Natural killer cell (primary cell): Measurements from ENCODE around the gene HINFP. TPM values are rescaled to one million over a fixed set of nuclear protein-coding genes. Genes with fewer than 3 reads are reported as not detected.

Experiments used
- ATAC-seq, 3 donors: fragments of 150-1000 bp in 2 of 3; fragments of 200-7000 bp in 1 of 3; cut with Tn5 transposase; 1 replicate in 1 of 3; 2 replicates in 2 of 3; pipeline ENCODE4 v1.10.0; 2021; ENCODE audit warnings: mild to moderate bottlenecking in 2 of 3, moderate library complexity in 2 of 3
- DNase-seq, 2 donors: peaks; one replicate each; pipeline versions ENCODE4 v3.0.0 to v3.0.0-alpha.2; 2013 to 2021; ENCODE audit warnings: mixed read lengths in 1 of 2
- H3K27ac ChIP-seq: one replicate; pipeline ENCODE4 v1.5.1; 2013; ENCODE audit warnings: mild to moderate bottlenecking, low read length
- H3K27me3 ChIP-seq: one replicate; pipeline ENCODE4 v1.6.1; 2013; ENCODE audit warnings: low read length; ENCODE audit not compliant: control insufficient read depth, insufficient read depth
- H3K36me3 ChIP-seq: one replicate; pipeline ENCODE4 v1.6.1; 2013; ENCODE audit warnings: low read length; ENCODE audit not compliant: control insufficient read depth, insufficient read depth
- H3K4me1 ChIP-seq: one replicate; pipeline ENCODE4 v1.6.1; 2013; ENCODE audit warnings: low read length; ENCODE audit not compliant: control insufficient read depth, insufficient read depth
- H3K4me3 ChIP-seq: one replicate; pipeline ENCODE4 v1.5.1; 2013; ENCODE audit warnings: low read length
- H3K9me3 ChIP-seq: one replicate; pipeline ENCODE4 v1.6.1; 2013; ENCODE audit warnings: low read length; ENCODE audit not compliant: control insufficient read depth, insufficient read depth
- H3K27ac Mint-ChIP-seq, 2 donors: one replicate each; pipeline ENCODE4 v1.8.0; 2022; ENCODE audit warnings: mild to moderate bottlenecking in 2 of 2, mixed read lengths in 2 of 2, moderate library complexity in 1 of 2
- H3K27me3 Mint-ChIP-seq, 2 donors: one replicate each; pipeline ENCODE4 v1.8.0; 2022; ENCODE audit warnings: low read depth in 2 of 2, mixed read lengths in 2 of 2
- H3K36me3 Mint-ChIP-seq: one replicate; pipeline ENCODE4 v1.8.0; 2022; ENCODE audit warnings: mixed read lengths
- H3K4me1 Mint-ChIP-seq, 2 donors: one replicate each; pipeline ENCODE4 v1.8.0; 2022; ENCODE audit warnings: mixed read lengths in 2 of 2
- H3K4me3 Mint-ChIP-seq: one replicate; pipeline ENCODE4 v1.8.0; 2022; ENCODE audit warnings: mild to moderate bottlenecking, moderate library complexity, mixed read lengths
- H3K9me3 Mint-ChIP-seq, 2 donors: one replicate each; pipeline ENCODE4 v1.8.0; 2022; ENCODE audit warnings: mixed read lengths in 2 of 2
- WGBS: methylation state at CpG from one replicate; pipeline ENCODE4 v1.1.7; 2013; ENCODE audit warnings: missing lambda C conversion rate; ENCODE audit not compliant: insufficient coverage; 5-methylcytosine and 5-hydroxymethylcytosine counted together
- intact Hi-C: fragments of 100-400 bp; cut with micrococcal nuclease; formaldehyde crosslinking; loops from one replicate; pipeline ENCODE4 v1.14.2; 2022
- total RNA-seq, 4 donors: library from RNA; stranded (reverse); fragments of 120-200 nt in 1 of 4; gene quantifications; one replicate each; pipeline versions ENCODE4 v1.2.3 to v1.2.4, GENCODE V29; 2013 to 2022
- TF ChIP-seq, protein P1 (sequence below): fragments of 200-600 bp; IDR thresholded peaks from one replicate; pipeline ENCODE4 v1.8.0; 2022; ENCODE audit warnings: antibody characterized with exemption

Gene HINFP, protein sequence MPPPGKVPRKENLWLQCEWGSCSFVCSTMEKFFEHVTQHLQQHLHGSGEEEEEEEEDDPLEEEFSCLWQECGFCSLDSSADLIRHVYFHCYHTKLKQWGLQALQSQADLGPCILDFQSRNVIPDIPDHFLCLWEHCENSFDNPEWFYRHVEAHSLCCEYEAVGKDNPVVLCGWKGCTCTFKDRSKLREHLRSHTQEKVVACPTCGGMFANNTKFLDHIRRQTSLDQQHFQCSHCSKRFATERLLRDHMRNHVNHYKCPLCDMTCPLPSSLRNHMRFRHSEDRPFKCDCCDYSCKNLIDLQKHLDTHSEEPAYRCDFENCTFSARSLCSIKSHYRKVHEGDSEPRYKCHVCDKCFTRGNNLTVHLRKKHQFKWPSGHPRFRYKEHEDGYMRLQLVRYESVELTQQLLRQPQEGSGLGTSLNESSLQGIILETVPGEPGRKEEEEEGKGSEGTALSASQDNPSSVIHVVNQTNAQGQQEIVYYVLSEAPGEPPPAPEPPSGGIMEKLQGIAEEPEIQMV
- 10 to 100 TPM; 30.2 to 38.2 (median 31.5) TPM for total RNA-seq
- total RNA-seq (2013) = 24.9 TPM

DNA sequence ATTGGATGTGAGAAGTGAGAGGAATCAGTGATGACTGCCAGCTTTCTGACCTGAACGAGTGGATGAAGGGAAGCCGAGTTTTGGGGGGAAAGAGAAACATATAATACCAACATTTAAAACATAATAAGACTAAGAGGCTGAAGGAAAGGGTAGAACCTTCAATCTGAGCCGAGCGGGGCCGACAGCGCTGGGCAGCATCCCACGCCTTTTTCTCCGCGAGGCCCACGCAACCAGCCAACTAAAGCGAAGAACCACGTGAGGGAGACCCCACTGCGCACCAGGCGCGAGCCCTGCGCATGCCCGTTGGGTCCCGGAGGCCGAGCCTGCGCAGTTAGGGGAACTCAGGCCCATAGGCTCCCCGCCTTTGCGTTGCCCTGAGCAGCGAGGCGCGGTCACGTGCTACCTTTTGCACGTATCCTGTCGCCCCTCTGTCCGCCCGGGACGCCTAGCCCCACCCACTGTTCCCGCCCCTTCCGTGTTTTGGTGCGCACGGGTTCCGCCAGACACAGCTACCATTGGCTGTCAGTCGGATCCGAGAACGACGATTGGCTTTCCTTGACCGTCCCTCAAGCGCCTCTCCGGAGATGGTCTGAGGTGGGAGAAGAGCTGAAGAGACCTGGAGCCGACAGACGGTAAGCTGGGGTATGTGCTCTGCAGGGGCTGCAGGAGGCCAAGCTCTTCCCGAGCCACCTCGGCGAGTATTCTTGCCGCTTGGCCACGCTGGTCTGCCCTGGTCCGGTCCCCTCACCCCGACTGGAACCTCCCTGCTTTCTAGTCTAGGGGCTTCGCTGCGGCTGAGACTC is at the start of gene HINFP:
Gene HINFP, plus strand, starts transcription at position 573 of the 803 bp plus-strand sequence. CDS start 5,365 bp downstream, outside the sequence.
- Histone ChIP-seq H3K9me3 (no peaks in the 10 kb centered on the region), H3K4me3 (peak within 1 kb of the TSS; percentile 99), H3K4me1 (peaks cover 20% of the 10 kb centered on the region), H3K27me3 (no peaks in the 10 kb centered on the region), H3K36me3 (peaks cover 11% of the 10 kb centered on the region), H3K27ac (peak within 1 kb of the TSS; percentile 73)
- WGBS = under 1% methylated on average over 52 of the region's 54 CpGs
- H3K27ac Mint-ChIP-seq = peak within 1 kb of the TSS; percentile 87 to 90
- intact Hi-C loops = loop anchor here (1.0 to 5.0 kb wide), 4 partner anchors 19 to 54 kb away; partner anchors contain the start of genes HMBS and VPS11
- H3K4me1 Mint-ChIP-seq = peaks cover 32% of the 10 kb centered on the region in 2 donors
- ATAC-seq (peak; percentile 97 to 100 (median 97)), DNase-seq (peak; percentile 97 to 100)
- TF ChIP-seq, protein P1, sequence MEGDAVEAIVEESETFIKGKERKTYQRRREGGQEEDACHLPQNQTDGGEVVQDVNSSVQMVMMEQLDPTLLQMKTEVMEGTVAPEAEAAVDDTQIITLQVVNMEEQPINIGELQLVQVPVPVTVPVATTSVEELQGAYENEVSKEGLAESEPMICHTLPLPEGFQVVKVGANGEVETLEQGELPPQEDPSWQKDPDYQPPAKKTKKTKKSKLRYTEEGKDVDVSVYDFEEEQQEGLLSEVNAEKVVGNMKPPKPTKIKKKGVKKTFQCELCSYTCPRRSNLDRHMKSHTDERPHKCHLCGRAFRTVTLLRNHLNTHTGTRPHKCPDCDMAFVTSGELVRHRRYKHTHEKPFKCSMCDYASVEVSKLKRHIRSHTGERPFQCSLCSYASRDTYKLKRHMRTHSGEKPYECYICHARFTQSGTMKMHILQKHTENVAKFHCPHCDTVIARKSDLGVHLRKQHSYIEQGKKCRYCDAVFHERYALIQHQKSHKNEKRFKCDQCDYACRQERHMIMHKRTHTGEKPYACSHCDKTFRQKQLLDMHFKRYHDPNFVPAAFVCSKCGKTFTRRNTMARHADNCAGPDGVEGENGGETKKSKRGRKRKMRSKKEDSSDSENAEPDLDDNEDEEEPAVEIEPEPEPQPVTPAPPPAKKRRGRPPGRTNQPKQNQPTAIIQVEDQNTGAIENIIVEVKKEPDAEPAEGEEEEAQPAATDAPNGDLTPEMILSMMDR = no peak
- H3K27me3 Mint-ChIP-seq = no peaks in the 10 kb centered on the region
- no peaks in the 10 kb centered on the region for H3K9me3 Mint-ChIP-seq
- H3K4me3 Mint-ChIP-seq = peak within 1 kb of the TSS; percentile 91
- H3K36me3 Mint-ChIP-seq = no peaks in the 10 kb centered on the region

DNA sequence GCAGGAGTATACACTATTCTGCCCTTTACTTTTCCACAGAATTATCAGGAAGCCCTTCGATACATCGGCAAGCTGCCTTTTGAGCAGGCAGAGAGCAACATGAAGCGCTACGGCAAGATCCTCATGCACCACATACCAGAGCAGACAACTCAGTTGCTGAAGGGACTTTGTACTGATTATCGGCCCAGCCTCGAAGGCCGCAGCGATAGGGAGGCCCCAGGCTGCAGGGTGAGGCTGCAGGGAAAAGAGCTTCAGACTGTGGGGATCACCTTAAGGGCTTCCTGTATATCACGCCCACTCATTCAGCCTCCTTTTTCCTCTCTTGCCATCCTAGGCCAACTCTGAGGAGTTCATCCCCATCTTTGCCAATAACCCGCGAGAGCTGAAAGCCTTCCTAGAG is 43.5 kb upstream of the HINFP start:
- peaks cover 0 to 3% of the 10 kb centered on the region in 2 donors for H3K4me1 Mint-ChIP-seq

DNA sequence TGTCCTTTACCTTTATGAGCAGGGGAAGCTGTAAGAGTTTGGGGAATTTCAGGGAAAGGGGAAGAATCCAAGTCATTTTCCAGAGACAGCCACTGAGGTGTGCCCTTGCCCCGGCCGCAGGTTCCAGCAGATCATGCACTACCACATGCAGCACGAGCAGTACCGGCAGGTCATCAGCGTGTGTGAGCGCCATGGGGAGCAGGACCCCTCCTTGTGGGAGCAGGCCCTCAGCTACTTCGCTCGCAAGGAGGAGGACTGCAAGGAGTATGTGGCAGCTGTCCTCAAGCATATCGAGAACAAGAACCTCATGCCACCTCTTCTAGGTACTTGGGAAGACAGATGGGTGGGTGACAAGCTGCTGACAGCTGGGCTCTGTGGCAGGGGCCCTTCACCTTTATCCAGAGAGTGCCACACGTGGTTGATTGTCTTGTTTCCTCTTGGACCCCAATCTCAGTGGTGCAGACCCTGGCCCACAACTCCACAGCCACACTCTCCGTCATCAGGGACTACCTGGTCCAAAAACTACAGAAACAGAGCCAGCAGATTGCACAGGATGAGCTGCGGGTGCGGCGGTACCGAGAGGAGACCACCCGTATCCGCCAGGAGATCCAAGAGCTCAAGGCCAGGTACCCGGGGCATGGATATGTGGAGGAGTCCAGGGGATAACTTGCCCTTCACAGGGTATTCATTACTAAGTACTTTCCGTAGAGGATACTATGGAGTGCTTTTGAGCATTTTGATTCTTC is 42.5 kb upstream of the HINFP start:
- no peak for ATAC-seq

More for the DNA sequence above, 43.5 kb upstream of the HINFP start:
- 96% methylated on average over 11 of the region's 11 CpGs for WGBS
- Mint-ChIP-seq H3K4me3 (no peak overlapping the region), H3K27ac (no peak overlapping the region), H3K36me3 (no peaks in the 10 kb centered on the region), H3K9me3 (no peaks in the 10 kb centered on the region), H3K27me3 (no peaks in the 10 kb centered on the region)
- DNase-seq (no peak), ATAC-seq (no peak)
- TF ChIP-seq, protein P1 = no peak
- intact Hi-C loops = no loop called here
- H3K27ac ChIP-seq = no peak overlapping the region
- H3K27me3 ChIP-seq = no peaks in the 10 kb centered on the region
- H3K4me1 ChIP-seq = no peaks in the 10 kb centered on the region
- H3K9me3 ChIP-seq = no peaks in the 10 kb centered on the region
- H3K36me3 ChIP-seq = peaks cover 70% of the 10 kb centered on the region
- H3K4me3 ChIP-seq = no peak overlapping the region

More for the DNA sequence above, 42.5 kb upstream of the HINFP start:
- no peaks in the 10 kb centered on the region for H3K27me3 Mint-ChIP-seq
- H3K27ac Mint-ChIP-seq = no peak overlapping the region
- H3K27ac ChIP-seq = no peak overlapping the region
- TF ChIP-seq, protein P1 = no peak
- H3K4me3 Mint-ChIP-seq = no peak overlapping the region
- H3K27me3 ChIP-seq = no peaks in the 10 kb centered on the region
- no peaks in the 10 kb centered on the region for H3K9me3 ChIP-seq
- H3K36me3 Mint-ChIP-seq = no peaks in the 10 kb centered on the region
- no peaks in the 10 kb centered on the region for H3K4me1 ChIP-seq
- no peaks in the 10 kb centered on the region for H3K9me3 Mint-ChIP-seq
- WGBS = 96% methylated on average over 19 of the region's 19 CpGs
- intact Hi-C loops = no loop called here
- no peaks in the 10 kb centered on the region for H3K4me1 Mint-ChIP-seq
- no peak for DNase-seq
- no peak overlapping the region for H3K4me3 ChIP-seq
- peaks cover 60% of the 10 kb centered on the region for H3K36me3 ChIP-seq
